ENCODE data around the gene HADHB.

- TF ChIP-seq POLR2A (IDR thresholded peaks at IDR 0.05; ENCODE audit: low read depth, low read length) (no peak), POLR2AphosphoS5 (IDR thresholded peaks at IDR 0.05; ENCODE audit: low read depth, low read length) (no peak), TAF1 (IDR thresholded peaks at IDR 0.05; ENCODE audit: low read depth, low read length) (no peak), SPI1 (IDR thresholded peaks at IDR 0.05; ENCODE audit: low read depth, low read length) (no peak), PAX5 (IDR thresholded peaks at IDR 0.05; ENCODE audit: insufficient read depth, low read length, severe bottlenecking) (no peak)
Measured at GRCh38 chr2:26274058-26274613, 29.4 kb downstream of the HADHB start.

All from GM12891 (cell line).